ENCODE results near the gene UBASH3A. TPM values are rescaled to one million over a fixed set of nuclear protein-coding genes. Genes with fewer than 3 reads are reported as not detected.

UBASH3A gene
- not detected in 2 replicates for polyA plus RNA-seq (2011; rRNA removed)
- polyA plus RNA-seq (2012; cell fraction: cytosol; rRNA removed): not detected in 2 replicates
- 0.04 TPM in 1 of 2 replicates, not detected in the other for polyA plus RNA-seq (2012; cell fraction: nucleus; rRNA removed)
- polyA plus RNA-seq (2017; fragmentation: RNase III; extraction: RNeasy Plus Mini Kit Qiagen cat#74134 plus additional on column Dnase treatment): not detected in 3 replicates
- polyA minus RNA-seq (2011; rRNA and poly(A)+ RNA removed): not detected in 2 replicates

- DNase-seq (ENCODE audit: low read depth in 1 of 2, low spot score in 1 of 2) (no peak), FAIRE-seq (no peak), ATAC-seq (no peak)
- Histone ChIP-seq H3K4me2 (no peak within 1 kb of the TSS), H3K27ac (no peak within 1 kb of the TSS), H3K9me3 (no peaks in the 10 kb centered on the region), H3K4me1 (no peaks in the 10 kb centered on the region), H3K4me3 (no peak within 1 kb of the TSS)
- TF ChIP-seq CEBPB (IDR thresholded peaks at IDR 0.05): no peak
- no peak for TF ChIP-seq PBX3 (IDR thresholded peaks at IDR 0.05)
- no peak for TF ChIP-seq BCL3 (IDR thresholded peaks at IDR 0.05)
- TF ChIP-seq ZSCAN20 (CRISPR knock-in tag; IDR thresholded peaks at IDR 0.05): no peak
- no peak for TF ChIP-seq CBX8 (IDR thresholded peaks at IDR 0.05)
- no peak for TF ChIP-seq ZNF302 (CRISPR knock-in tag; IDR thresholded peaks at IDR 0.05)
- no peak for TF ChIP-seq REST (IDR thresholded peaks at IDR 0.05)
- no peak for TF ChIP-seq PHF8 (IDR thresholded peaks at IDR 0.05; ENCODE audit: borderline replicate concordance, low read depth)
- no peak for TF ChIP-seq RCOR1 (IDR thresholded peaks at IDR 0.05; ENCODE audit: low read depth, low read length)
- no peak for TF ChIP-seq BHLHE40 (IDR thresholded peaks at IDR 0.05; ENCODE audit: low read depth, low read length)
- ChIA-PET POLR2A (no interaction called here), CTCF (interaction anchor here (0.6 to 1.5 kb wide), 5 partner anchors 8 to 95 kb away, joined by 3 read pairs; partner anchors contain the start of gene TFF1)
- WGBS (ENCODE audit: missing lambda C conversion rate): 85% methylated on average over 11 of the region's 21 CpGs
These were observed at the start of gene UBASH3A for GRCh38 chr21:42403611-42404231. TSS of gene UBASH3A (plus strand) at chr21:42403902. CDS start at chr21:42403946, 44 bp downstream.

- 42% methylated on average over 2 of the region's 2 CpGs for WGBS (ENCODE audit: missing lambda C conversion rate)
- no peak for ATAC-seq
- no peaks in the 10 kb centered on the region for H3K9me3 ChIP-seq
- TF ChIP-seq RCOR1 (IDR thresholded peaks at IDR 0.05; ENCODE audit: low read depth, low read length) (no peak), RFX5 (IDR thresholded peaks at IDR 0.05) (no peak), SREBF2 (IDR thresholded peaks at IDR 0.05) (no peak), RNF2 (IDR thresholded peaks at IDR 0.05; ENCODE audit: borderline replicate concordance, low read depth) (no peak)
- no peak overlapping the region for H3K4me2 ChIP-seq
- H3K27ac ChIP-seq: no peak overlapping the region
- no peak for FAIRE-seq
- no peak overlapping the region for H3K4me3 ChIP-seq
- no peaks in the 10 kb centered on the region for H3K4me1 ChIP-seq
- POLR2A ChIA-PET: no interaction called here
- CTCF ChIA-PET: no interaction called here
- no peak for DNase-seq (ENCODE audit: low read depth in 1 of 2, low spot score in 1 of 2)
These were observed 47.7 kb upstream of the UBASH3A start for GRCh38 chr21:42356046-42356445.

GRCh38 chr21:42356650-42357049 lies 47.1 kb upstream of the UBASH3A start:
- TF ChIP-seq HOXB5 (CRISPR knock-in tag; IDR thresholded peaks at IDR 0.05) (no peak), FOSB (CRISPR knock-in tag; IDR thresholded peaks at IDR 0.05) (no peak), ATOH8 (CRISPR knock-in tag; IDR thresholded peaks at IDR 0.05; ENCODE audit: low read depth) (no peak), POLR2A (IDR thresholded peaks at IDR 0.05; ENCODE audit: low read length) (no peak), ESRRA (IDR thresholded peaks at IDR 0.05; ENCODE audit: borderline replicate concordance, low read length) (no peak), MAZ (IDR thresholded peaks at IDR 0.05; ENCODE audit: borderline replicate concordance, low read depth, low read length) (no peak), CBX2 (IDR thresholded peaks at IDR 0.05; ENCODE audit: borderline replicate concordance, low read depth) (no peak), HOXA7 (CRISPR knock-in tag; IDR thresholded peaks at IDR 0.05) (no peak)
- H3K4me2 ChIP-seq: no peak overlapping the region
- DNase-seq (ENCODE audit: low read depth in 1 of 2, low spot score in 1 of 2) (no peak), ATAC-seq (no peak), FAIRE-seq (no peak)
- CTCF ChIA-PET: no interaction called here
- H3K4me3 ChIP-seq: no peak overlapping the region
- POLR2A ChIA-PET: no interaction called here
- H3K4me1 ChIP-seq: no peaks in the 10 kb centered on the region
- H3K27ac ChIP-seq: no peak overlapping the region
- WGBS (ENCODE audit: missing lambda C conversion rate): 42% methylated on average over 6 of the region's 6 CpGs
- no peaks in the 10 kb centered on the region for H3K9me3 ChIP-seq

All from A549 (cell line).